Endothelial cell (in vitro differentiated cells): ENCODE measurements around the gene CCDC127. TPM values are rescaled to one million over a fixed set of nuclear protein-coding genes. Genes with fewer than 3 reads are reported as not detected.

ENCODE experiments used
- DNase-seq: peaks from one replicate; pipeline ENCODE4 v3.0.0; 2021; ENCODE audit warnings: low spot score
- H3K27ac Mint-ChIP-seq: one replicate; pipeline ENCODE4 v1.8.0; 2021; ENCODE audit warnings: mixed read lengths, inconsistent platforms; ENCODE audit not compliant: unreplicated experiment
- H3K27me3 Mint-ChIP-seq: one replicate; pipeline ENCODE4 v1.8.0; 2021; ENCODE audit warnings: mild to moderate bottlenecking, moderate library complexity, mixed read lengths, inconsistent platforms; ENCODE audit not compliant: unreplicated experiment
- H3K36me3 Mint-ChIP-seq: one replicate; pipeline ENCODE4 v1.8.0; 2021; ENCODE audit warnings: mild to moderate bottlenecking, low read depth, mixed read lengths, inconsistent platforms; ENCODE audit not compliant: unreplicated experiment
- H3K4me1 Mint-ChIP-seq: one replicate; pipeline ENCODE4 v1.8.0; 2021; ENCODE audit warnings: mild to moderate bottlenecking, mixed read lengths, inconsistent platforms; ENCODE audit not compliant: unreplicated experiment
- H3K4me3 Mint-ChIP-seq: one replicate; pipeline ENCODE4 v1.8.0; 2021; ENCODE audit warnings: mild to moderate bottlenecking, mixed read lengths, inconsistent platforms; ENCODE audit not compliant: unreplicated experiment
- H3K9me3 Mint-ChIP-seq: one replicate; pipeline ENCODE4 v1.8.0; 2021; ENCODE audit warnings: mixed read lengths, inconsistent platforms; ENCODE audit not compliant: unreplicated experiment
- CTCF ChIP-seq: fragments of 200-600 bp; sonication (generic); IDR thresholded peaks from one replicate; pipeline ENCODE4 v1.5.0; 2021; ENCODE audit warnings: antibody characterized with exemption; ENCODE audit not compliant: unreplicated experiment
- total RNA-seq: library from RNA; stranded (reverse); fragmentation: NEBNext Ultra II Directional; extraction: Animal tissue kit (Norgen Biotek cat#: 25700); gene quantifications from one replicate; pipeline ENCODE4 v1.2.1, GENCODE V29; 2021; ENCODE audit not compliant: unreplicated experiment

The CCDC127 gene
- total RNA-seq, 1 donor from 2014 or later: 8.1 TPM

DNA sequence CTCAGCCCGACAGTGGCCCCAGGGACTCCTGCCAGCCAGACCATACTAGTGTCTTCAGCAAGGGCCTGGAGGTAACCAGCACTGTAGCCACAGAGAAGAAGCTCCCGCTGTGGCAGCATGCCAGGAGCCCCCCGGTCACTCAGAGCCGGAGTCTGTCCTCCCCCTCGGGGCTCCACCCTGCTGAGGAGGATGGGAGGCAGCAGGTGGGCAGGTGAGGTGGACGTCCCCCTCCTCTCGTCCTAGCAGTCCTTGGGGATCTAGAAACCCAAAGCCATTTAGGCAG is 54.7 kb downstream of the CCDC127 start:
- no peak overlapping the region for H3K27ac Mint-ChIP-seq
- no peak for TF ChIP-seq CTCF
- peaks cover 9% of the 10 kb centered on the region for H3K4me1 Mint-ChIP-seq
- H3K4me3 Mint-ChIP-seq: no peak overlapping the region
- DNase-seq: no peak
- peaks cover 11% of the 10 kb centered on the region for H3K27me3 Mint-ChIP-seq
- H3K9me3 Mint-ChIP-seq: no peaks in the 10 kb centered on the region
- H3K36me3 Mint-ChIP-seq: peaks cover 9% of the 10 kb centered on the region

GRCh38 chr5:162565-163337 is 55.2 kb downstream of the CCDC127 start:
- no peak for TF ChIP-seq CTCF
- Mint-ChIP-seq H3K4me1 (peaks cover 9% of the 10 kb centered on the region), H3K27me3 (peaks cover 11% of the 10 kb centered on the region), H3K9me3 (no peaks in the 10 kb centered on the region), H3K27ac (no peak overlapping the region), H3K4me3 (no peak overlapping the region), H3K36me3 (peaks cover 9% of the 10 kb centered on the region)
- no peak for DNase-seq

DNA sequence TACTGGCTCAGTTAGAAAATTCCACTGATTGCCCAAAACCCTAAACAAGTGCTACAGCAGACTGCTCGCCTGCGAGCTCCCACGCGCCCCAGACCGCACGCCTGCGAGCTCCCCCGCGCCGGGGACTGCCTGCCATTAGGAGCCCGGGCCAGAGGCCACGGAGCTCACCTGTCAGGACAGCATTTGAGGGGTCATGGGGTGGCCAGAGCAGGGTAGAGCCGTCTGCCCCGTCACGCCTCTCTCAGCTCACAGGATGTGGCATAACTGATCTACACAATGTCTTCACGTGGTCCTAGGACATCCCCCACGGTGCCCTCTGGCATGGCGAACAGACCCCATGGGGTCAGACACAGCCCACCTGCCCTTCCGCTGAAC is 55.8 kb downstream of the CCDC127 start:
- Mint-ChIP-seq H3K4me3 (no peak overlapping the region), H3K4me1 (peaks cover 9% of the 10 kb centered on the region), H3K27me3 (peaks cover 11% of the 10 kb centered on the region), H3K9me3 (no peaks in the 10 kb centered on the region), H3K36me3 (peaks cover 12% of the 10 kb centered on the region), H3K27ac (no peak overlapping the region)
- no peak for TF ChIP-seq CTCF
- no peak for DNase-seq

GRCh38 chr5:161803-162110 is 56.2 kb downstream of the CCDC127 start:
- peaks cover 9% of the 10 kb centered on the region for H3K4me1 Mint-ChIP-seq
- DNase-seq: no peak
- no peak overlapping the region for H3K27ac Mint-ChIP-seq
- H3K4me3 Mint-ChIP-seq: no peak overlapping the region
- H3K27me3 Mint-ChIP-seq: peaks cover 11% of the 10 kb centered on the region
- H3K9me3 Mint-ChIP-seq: no peaks in the 10 kb centered on the region
- peaks cover 16% of the 10 kb centered on the region for H3K36me3 Mint-ChIP-seq
- TF ChIP-seq CTCF: no peak

DNA sequence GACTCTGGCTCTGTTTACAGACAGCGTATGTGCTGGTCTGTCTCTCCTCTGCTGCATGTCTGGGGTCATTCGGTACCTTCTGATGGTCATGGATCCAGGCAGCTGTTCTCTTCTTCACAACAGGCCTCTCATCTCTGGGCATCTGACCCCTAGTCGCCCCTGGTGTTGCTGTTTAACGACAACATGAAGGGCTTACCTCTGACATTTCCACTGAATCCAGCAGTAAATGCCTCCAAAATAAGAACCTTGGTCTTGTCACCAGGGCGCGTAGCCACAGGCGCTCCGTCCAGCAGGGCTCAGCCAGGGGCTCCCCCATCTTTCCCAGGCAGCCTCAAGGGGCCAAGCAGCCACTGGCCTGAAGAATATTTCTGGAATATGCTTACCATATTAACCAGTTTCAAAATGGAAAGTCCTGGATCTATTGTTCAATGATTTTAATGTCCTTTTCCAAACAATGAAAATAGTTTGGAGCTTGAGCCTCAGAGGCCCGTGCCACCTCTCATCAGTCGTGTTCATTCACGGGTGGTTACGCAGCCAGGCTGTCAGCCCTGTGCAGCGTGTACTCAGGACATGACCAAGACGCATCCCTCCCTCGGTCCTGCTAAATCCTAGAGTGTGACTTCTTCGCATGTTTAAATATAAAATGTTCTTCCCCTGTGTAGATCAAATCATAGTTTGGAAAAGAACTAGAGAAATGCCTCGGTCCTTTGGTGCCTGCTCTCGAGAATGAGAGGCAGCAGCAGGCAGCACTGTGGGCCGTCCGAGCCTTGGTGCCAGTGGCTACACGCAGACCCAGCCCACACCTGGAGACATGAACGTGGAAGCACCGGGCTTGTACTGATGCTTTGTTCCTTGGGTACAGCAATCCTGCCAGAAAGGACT is 56.8 kb downstream of the CCDC127 start:
- no peak for DNase-seq
- no peak overlapping the region for H3K27ac Mint-ChIP-seq

More for the DNA sequence above, 56.8 kb downstream of the CCDC127 start:
- H3K36me3 Mint-ChIP-seq: peaks cover 16% of the 10 kb centered on the region
- peaks cover 11% of the 10 kb centered on the region for H3K27me3 Mint-ChIP-seq
- no peak for TF ChIP-seq CTCF
- H3K4me1 Mint-ChIP-seq: peaks cover 9% of the 10 kb centered on the region
- no peak overlapping the region for H3K4me3 Mint-ChIP-seq
- no peaks in the 10 kb centered on the region for H3K9me3 Mint-ChIP-seq
